Neural crest cell (in vitro differentiated cells): ENCODE measurements around the gene STRIT1. TPM values are rescaled to one million over a fixed set of nuclear protein-coding genes. Genes with fewer than 3 reads are reported as not detected.

Experiments
- DNase-seq: peaks from one replicate; pipeline ENCODE4 v3.0.0; 2021; ENCODE audit warnings: low read depth, mixed read lengths, low spot score
- H3K27ac Mint-ChIP-seq: one replicate; pipeline ENCODE4 v1.8.0; 2021; ENCODE audit warnings: mild to moderate bottlenecking, mixed read lengths; ENCODE audit not compliant: unreplicated experiment
- H3K27me3 Mint-ChIP-seq: 2 replicates; pipeline ENCODE4 v1.8.0; 2021; ENCODE audit warnings: low read depth, mild to moderate bottlenecking, mixed read lengths
- H3K36me3 Mint-ChIP-seq: 2 replicates; pipeline ENCODE4 v1.8.0; 2021; ENCODE audit warnings: low read depth, mild to moderate bottlenecking, mixed read lengths
- H3K4me1 Mint-ChIP-seq: 2 replicates; pipeline ENCODE4 v1.8.0; 2021; ENCODE audit warnings: mixed read lengths
- H3K4me3 Mint-ChIP-seq: one replicate; pipeline ENCODE4 v1.8.0; 2021; ENCODE audit warnings: mild to moderate bottlenecking, mixed read lengths
- H3K9me3 Mint-ChIP-seq: 2 replicates; pipeline ENCODE4 v1.8.0; 2021; ENCODE audit warnings: mixed read lengths
- total RNA-seq: library from RNA; stranded (reverse); gene quantifications from 2 replicates; pipeline ENCODE4 v1.2.1, GENCODE V29; 2021
- TF ChIP-seq, protein P1 (sequence below): fragments of 200-600 bp; sonication (generic); conservative IDR thresholded peaks from 2 replicates; pipeline ENCODE4 v1.5.0; 2021; ENCODE audit warnings: antibody characterized with exemption, mild to moderate bottlenecking

STRIT1 gene
- total RNA-seq, 1 donor from 2014 or later, result not detected

DNA sequence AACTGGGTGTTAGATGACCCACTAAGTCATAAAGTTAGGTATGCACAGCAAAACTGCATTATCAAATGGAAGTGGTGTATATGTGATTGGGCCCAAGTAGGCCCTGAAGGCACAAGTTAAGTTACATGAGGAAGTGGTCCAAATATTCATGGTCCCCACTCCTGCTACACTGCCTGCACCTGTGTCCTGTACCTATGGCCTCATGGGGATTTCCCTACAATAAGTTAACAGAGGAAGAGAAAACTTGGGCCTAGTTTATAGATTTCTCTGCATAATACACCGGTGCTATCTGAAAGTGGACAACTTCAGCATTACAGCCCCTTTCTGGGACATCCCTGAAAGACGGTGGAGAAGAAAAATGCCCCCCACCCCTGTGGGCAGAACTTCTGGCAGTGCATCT lies 41.5 kb downstream of the STRIT1 start:
- no peaks in the 10 kb centered on the region for H3K4me1 Mint-ChIP-seq
- no peak overlapping the region for H3K27ac Mint-ChIP-seq
- no peak for DNase-seq
- TF ChIP-seq, protein P1, sequence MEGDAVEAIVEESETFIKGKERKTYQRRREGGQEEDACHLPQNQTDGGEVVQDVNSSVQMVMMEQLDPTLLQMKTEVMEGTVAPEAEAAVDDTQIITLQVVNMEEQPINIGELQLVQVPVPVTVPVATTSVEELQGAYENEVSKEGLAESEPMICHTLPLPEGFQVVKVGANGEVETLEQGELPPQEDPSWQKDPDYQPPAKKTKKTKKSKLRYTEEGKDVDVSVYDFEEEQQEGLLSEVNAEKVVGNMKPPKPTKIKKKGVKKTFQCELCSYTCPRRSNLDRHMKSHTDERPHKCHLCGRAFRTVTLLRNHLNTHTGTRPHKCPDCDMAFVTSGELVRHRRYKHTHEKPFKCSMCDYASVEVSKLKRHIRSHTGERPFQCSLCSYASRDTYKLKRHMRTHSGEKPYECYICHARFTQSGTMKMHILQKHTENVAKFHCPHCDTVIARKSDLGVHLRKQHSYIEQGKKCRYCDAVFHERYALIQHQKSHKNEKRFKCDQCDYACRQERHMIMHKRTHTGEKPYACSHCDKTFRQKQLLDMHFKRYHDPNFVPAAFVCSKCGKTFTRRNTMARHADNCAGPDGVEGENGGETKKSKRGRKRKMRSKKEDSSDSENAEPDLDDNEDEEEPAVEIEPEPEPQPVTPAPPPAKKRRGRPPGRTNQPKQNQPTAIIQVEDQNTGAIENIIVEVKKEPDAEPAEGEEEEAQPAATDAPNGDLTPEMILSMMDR, result no peak
- H3K4me3 Mint-ChIP-seq, result no peak overlapping the region
- H3K36me3 Mint-ChIP-seq, result no peaks in the 10 kb centered on the region
- H3K27me3 Mint-ChIP-seq, result no peaks in the 10 kb centered on the region
- H3K9me3 Mint-ChIP-seq, result no peaks in the 10 kb centered on the region

DNA sequence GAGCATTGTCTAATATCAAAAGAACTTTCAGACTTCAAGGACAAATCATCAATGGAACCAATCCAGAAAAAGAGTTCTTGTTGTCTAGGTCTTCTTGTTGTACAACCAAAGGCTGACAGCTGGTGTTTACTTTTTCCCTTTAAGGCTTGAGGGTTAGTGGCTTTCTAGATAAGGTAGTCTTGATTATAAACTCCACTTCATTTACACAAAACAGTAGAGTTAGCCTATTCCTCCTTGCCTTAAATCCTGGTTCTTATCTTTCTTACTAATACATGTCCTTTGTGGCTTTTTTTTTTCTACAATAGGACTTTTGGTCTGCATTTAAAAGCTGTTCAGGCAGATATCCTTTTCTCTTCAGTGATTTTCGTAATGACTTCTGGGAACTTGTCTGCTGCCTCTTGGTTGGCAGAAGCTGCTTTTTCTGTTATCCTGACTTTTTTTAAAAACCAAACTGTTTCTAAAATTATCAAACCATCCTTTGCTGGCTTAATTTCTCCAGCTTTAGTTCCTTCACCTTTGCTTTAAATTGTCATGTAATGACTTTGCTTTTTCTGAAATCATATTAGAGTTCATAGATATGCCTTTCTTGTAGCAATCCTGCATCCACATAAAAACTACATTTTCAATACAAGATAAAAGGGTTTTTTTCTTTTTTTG lies 44.8 kb downstream of the STRIT1 start:
- TF ChIP-seq, protein P1, result no peak
- no peaks in the 10 kb centered on the region for H3K36me3 Mint-ChIP-seq
- H3K27ac Mint-ChIP-seq, result no peak overlapping the region
- no peak overlapping the region for H3K4me3 Mint-ChIP-seq
- DNase-seq, result no peak
- no peaks in the 10 kb centered on the region for H3K27me3 Mint-ChIP-seq
- no peaks in the 10 kb centered on the region for H3K9me3 Mint-ChIP-seq
- H3K4me1 Mint-ChIP-seq, result peaks cover 3% of the 10 kb centered on the region

DNA sequence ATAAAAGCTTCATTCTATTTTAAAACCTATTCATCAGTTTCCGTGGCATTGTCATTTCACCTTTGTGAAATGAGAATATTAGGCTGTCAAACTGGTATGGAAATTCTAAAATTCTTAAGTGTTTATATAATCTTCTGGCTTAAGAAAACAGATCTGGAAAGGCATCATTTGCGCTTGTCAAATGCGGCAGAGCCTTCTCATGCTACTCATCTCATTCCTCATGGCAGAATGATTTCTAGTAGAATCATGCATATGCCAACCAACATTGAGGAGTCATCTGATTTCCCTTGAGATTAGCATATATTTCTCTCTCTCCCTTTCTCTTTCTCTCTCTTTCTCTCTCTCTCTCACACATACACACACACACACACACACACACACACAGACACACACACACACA lies 48.8 kb downstream of the STRIT1 start:
- TF ChIP-seq, protein P1, result no peak
- peaks cover 2% of the 10 kb centered on the region for H3K9me3 Mint-ChIP-seq
- no peak overlapping the region for H3K27ac Mint-ChIP-seq
- no peaks in the 10 kb centered on the region for H3K27me3 Mint-ChIP-seq
- H3K4me1 Mint-ChIP-seq, result peaks cover 6% of the 10 kb centered on the region
- no peaks in the 10 kb centered on the region for H3K36me3 Mint-ChIP-seq
- no peak overlapping the region for H3K4me3 Mint-ChIP-seq
- DNase-seq, result no peak

DNA sequence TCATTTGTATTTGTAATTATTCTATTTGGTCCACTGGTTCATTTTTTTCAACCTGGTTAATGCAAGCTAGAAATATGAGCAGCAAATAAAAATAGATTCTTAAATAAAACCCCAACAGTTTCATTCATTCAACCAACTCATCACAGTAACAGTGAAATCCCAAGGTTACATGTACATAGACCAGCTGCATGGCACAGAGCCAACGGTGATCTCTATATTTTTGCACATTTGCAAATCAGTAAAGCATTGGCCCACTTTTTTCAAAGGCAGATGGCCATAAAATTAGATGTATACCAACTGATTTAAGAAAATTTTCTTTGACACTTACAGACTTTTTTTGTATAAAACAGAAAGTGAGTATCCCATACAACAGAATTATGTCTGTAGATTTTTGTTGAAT lies 49.3 kb downstream of the STRIT1 start:
- no peak for DNase-seq
- TF ChIP-seq, protein P1, result no peak
- Mint-ChIP-seq H3K36me3 (no peaks in the 10 kb centered on the region), H3K27me3 (no peaks in the 10 kb centered on the region), H3K9me3 (peaks cover 2% of the 10 kb centered on the region), H3K4me3 (no peak overlapping the region), H3K4me1 (peaks cover 6% of the 10 kb centered on the region), H3K27ac (no peak overlapping the region)

DNA sequence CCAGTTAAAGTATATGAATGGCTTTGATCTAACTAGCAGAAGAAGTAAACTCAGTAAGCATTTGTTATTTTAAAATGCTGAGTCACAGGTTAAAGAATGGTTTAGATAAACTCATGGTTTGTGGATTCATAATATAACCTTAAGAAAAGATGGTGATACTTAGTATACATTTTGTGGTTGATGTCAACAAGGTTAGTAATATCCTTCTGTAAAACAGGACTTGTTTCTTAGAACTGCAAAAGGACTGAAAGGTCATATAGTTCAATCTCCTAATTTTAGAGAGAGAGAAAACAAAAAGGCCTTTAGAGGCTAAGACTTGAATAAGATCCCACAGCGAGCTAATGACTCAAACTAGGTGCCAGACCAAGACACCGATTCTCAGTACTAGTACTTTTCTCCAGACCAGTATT lies 50.0 kb downstream of the STRIT1 start:
- Mint-ChIP-seq H3K9me3 (peaks cover 2% of the 10 kb centered on the region), H3K27me3 (no peaks in the 10 kb centered on the region), H3K36me3 (no peaks in the 10 kb centered on the region), H3K27ac (no peak overlapping the region), H3K4me3 (no peak overlapping the region), H3K4me1 (peaks cover 6% of the 10 kb centered on the region)
- TF ChIP-seq, protein P1, result no peak
- no peak for DNase-seq
